H9 (cell line): Measurements from ENCODE around the gene C1QA. TPM values are rescaled to one million over a fixed set of nuclear protein-coding genes. Genes with fewer than 3 reads are reported as not detected.

ENCODE experiments used
- DNase-seq: peaks from one replicate; pipeline ENCODE4 v3.0.0-alpha.2; 2017
- H2AFZ ChIP-seq: one replicate; pipeline ENCODE4 v1.6.1; 2013; ENCODE audit warnings: mild to moderate bottlenecking, low read length, control low read depth, moderate library complexity
- H2AK5ac ChIP-seq: 2 replicates; pipeline ENCODE4 v1.6.1; 2013; ENCODE audit warnings: low read length, control low read depth, mixed read lengths; ENCODE audit not compliant: insufficient read length
- H2BK120ac ChIP-seq: one replicate; pipeline ENCODE4 v1.6.1; 2013; ENCODE audit warnings: low read depth, mild to moderate bottlenecking, low read length, control low read depth, inconsistent platforms; ENCODE audit not compliant: poor library complexity, severe bottlenecking
- H2BK12ac ChIP-seq: 2 replicates; pipeline ENCODE4 v1.6.1; 2013; ENCODE audit warnings: low read length, control low read depth, mixed read lengths, low read depth; ENCODE audit not compliant: insufficient read length
- H2BK15ac ChIP-seq: 2 replicates; pipeline ENCODE4 v1.6.1; 2013; ENCODE audit warnings: low read depth, low read length, control low read depth
- H2BK20ac ChIP-seq: one replicate; pipeline ENCODE4 v1.6.1; 2013; ENCODE audit warnings: low read depth, mild to moderate bottlenecking, low read length, control low read depth, inconsistent platforms; ENCODE audit not compliant: poor library complexity, severe bottlenecking
- H2BK5ac ChIP-seq: 2 replicates; pipeline ENCODE4 v1.6.1; 2013; ENCODE audit warnings: low read length, control low read depth, mixed read lengths; ENCODE audit not compliant: insufficient read length
- H3K14ac ChIP-seq: 2 replicates; pipeline ENCODE4 v1.6.1; 2013; ENCODE audit warnings: low read length, control low read depth; ENCODE audit not compliant: insufficient read depth
- H3K18ac ChIP-seq: 2 replicates; pipeline ENCODE4 v1.6.1; 2013; ENCODE audit warnings: low read depth, mild to moderate bottlenecking, mixed read lengths, low read length, control low read depth; ENCODE audit not compliant: insufficient read length
- H3K23ac ChIP-seq: 2 replicates; pipeline ENCODE4 v1.6.1; 2013; ENCODE audit warnings: low read length, control low read depth, mixed read lengths, low read depth; ENCODE audit not compliant: insufficient read length
- H3K23me2 ChIP-seq: 2 replicates; pipeline ENCODE4 v1.6.1; 2013; ENCODE audit warnings: low read depth, mild to moderate bottlenecking, mixed read lengths, low read length, control low read depth; ENCODE audit not compliant: insufficient read length, poor library complexity, severe bottlenecking
- H3K27ac ChIP-seq: 2 replicates; pipeline ENCODE4 v1.5.1; 2013; ENCODE audit warnings: low read length, control low read depth, mixed read lengths, low read depth; ENCODE audit not compliant: insufficient read length
- H3K27me3 ChIP-seq: 2 replicates; pipeline ENCODE4 v1.6.1; 2013; ENCODE audit warnings: low read length, control low read depth, inconsistent platforms; ENCODE audit not compliant: insufficient read depth
- H3K4ac ChIP-seq: 2 replicates; pipeline ENCODE4 v1.6.1; 2013; ENCODE audit warnings: low read depth, mild to moderate bottlenecking, control low read depth, inconsistent platforms, low read length, moderate library complexity
- H3K4me1 ChIP-seq: 2 replicates; pipeline ENCODE4 v1.6.1; 2013; ENCODE audit warnings: low read length, control low read depth, inconsistent platforms; ENCODE audit not compliant: insufficient read depth
- H3K4me2 ChIP-seq: 2 replicates; pipeline ENCODE4 v1.6.1; 2013; ENCODE audit warnings: low read length, control low read depth, mixed read lengths; ENCODE audit not compliant: insufficient read length, insufficient read depth
- H3K56ac ChIP-seq: 2 replicates; pipeline ENCODE4 v1.6.1; 2013; ENCODE audit warnings: low read depth, mild to moderate bottlenecking, mixed read lengths, low read length, control low read depth; ENCODE audit not compliant: insufficient read length
- H3K79me1 ChIP-seq: 2 replicates; pipeline ENCODE4 v1.6.1; 2013; ENCODE audit warnings: low read depth, mild to moderate bottlenecking, moderate library complexity, low read length, control low read depth, inconsistent platforms; ENCODE audit not compliant: insufficient read depth, poor library complexity, severe bottlenecking
- H3K79me2 ChIP-seq: 2 replicates; pipeline ENCODE4 v1.6.1; 2013; ENCODE audit warnings: low read length, control low read depth, inconsistent platforms; ENCODE audit not compliant: insufficient read depth
- H3K9ac ChIP-seq: 2 replicates; pipeline ENCODE4 v1.6.1; 2013; ENCODE audit warnings: low read length, control low read depth, mixed read lengths; ENCODE audit not compliant: insufficient read length; ENCODE audit errors: extremely low read depth
- H3K9me3 ChIP-seq: one replicate; pipeline ENCODE4 v1.6.1; 2013; ENCODE audit warnings: low read depth, low read length, inconsistent platforms; ENCODE audit not compliant: control insufficient read depth
- H3T11ph ChIP-seq: one replicate; pipeline ENCODE4 v1.6.1; 2013; ENCODE audit warnings: mild to moderate bottlenecking, low read length, control low read depth, inconsistent platforms
- H4K20me1 ChIP-seq: one replicate; pipeline ENCODE4 v1.6.1; 2013; ENCODE audit not compliant: control insufficient read depth, insufficient read length, insufficient read depth
- H4K5ac ChIP-seq: 2 replicates; pipeline ENCODE4 v1.6.1; 2013; ENCODE audit warnings: low read depth, mild to moderate bottlenecking, mixed read lengths, low read length, control low read depth; ENCODE audit not compliant: insufficient read length
- H4K8ac ChIP-seq: replicated peaks from 2 replicates; pipeline ENCODE4 v1.6.1; 2013; ENCODE audit warnings: low read length, control low read depth, mixed read lengths, low read depth; ENCODE audit not compliant: insufficient read length
- H4K91ac ChIP-seq: 2 replicates; pipeline ENCODE4 v1.6.1; 2013; ENCODE audit warnings: low read depth, mild to moderate bottlenecking, moderate library complexity, mixed read lengths, low read length, control low read depth; ENCODE audit not compliant: insufficient read length
- H3K27ac Mint-ChIP-seq, 3 experiments: 2 replicates in 2 of 3; 3 replicates in 1 of 3; pipeline ENCODE4 v1.8.0; 2020 to 2021; ENCODE audit warnings: mixed read lengths in 3 of 3, mild to moderate bottlenecking in 1 of 3, moderate library complexity in 1 of 3
- H3K27me3 Mint-ChIP-seq: 2 replicates; pipeline ENCODE4 v1.8.0; 2021; ENCODE audit warnings: low read depth, mild to moderate bottlenecking, moderate library complexity, mixed read lengths
- H3K36me3 Mint-ChIP-seq, 3 experiments: 2 replicates in 2 of 3; 3 replicates in 1 of 3; pipeline ENCODE4 v1.8.0; 2020 to 2021; ENCODE audit warnings: low read depth in 3 of 3, mixed read lengths in 3 of 3; ENCODE audit not compliant: insufficient read depth in 1 of 3
- H3K4me1 Mint-ChIP-seq, 2 experiments: 2 replicates each; pipeline ENCODE4 v1.8.0; 2020; ENCODE audit warnings: mixed read lengths in 2 of 2
- H3K4me3 Mint-ChIP-seq, 2 experiments: 2 replicates in 1 of 2; 3 replicates in 1 of 2; pipeline ENCODE4 v1.8.0; 2020 to 2021; ENCODE audit warnings: mild to moderate bottlenecking in 2 of 2, mixed read lengths in 2 of 2, moderate library complexity in 1 of 2
- H3K9me3 Mint-ChIP-seq, 2 experiments: 2 replicates in 1 of 2; 3 replicates in 1 of 2; pipeline ENCODE4 v1.8.0; 2020; ENCODE audit warnings: mild to moderate bottlenecking in 2 of 2, mixed read lengths in 2 of 2, moderate library complexity in 1 of 2
- WGBS: extraction: QIAGEN DNeasy Blood & Tissue Kit; methylation state at CpG from one replicate; pipeline ENCODE4 v1.1.7; 2013; ENCODE audit warnings: missing lambda C conversion rate, low lambda C conversion rate, mixed read lengths; ENCODE audit not compliant: insufficient read length; ENCODE audit errors: extremely low coverage; 5-methylcytosine and 5-hydroxymethylcytosine counted together
- total RNA-seq: library from RNA; stranded (reverse); gene quantifications from 2 replicates; pipeline ENCODE4 v1.2.1, GENCODE V29; 2021
- TF ChIP-seq, protein P1 (sequence below): fragments of 200-600 bp; sonication (generic); conservative IDR thresholded peaks from 3 replicates; pipeline ENCODE4 v1.8.0; 2021; ENCODE audit warnings: antibody characterized with exemption, mild to moderate bottlenecking

C1QA gene
- total RNA-seq, 1 experiment from 2014 or later, result not detected

GRCh38 chr1:22591576-22591975 lies 44.9 kb upstream of the C1QA start:
- Histone ChIP-seq H2BK12ac (no peak overlapping the region), H3K18ac (no peak overlapping the region), H3K14ac (no peak overlapping the region), H3K27ac (no peak overlapping the region), H3K4me2 (no peak overlapping the region), H4K91ac (no peak overlapping the region), H2BK120ac (no peak overlapping the region), H3K56ac (no peak overlapping the region), H3K9me3 (no peaks in the 10 kb centered on the region), H2AK5ac (no peak overlapping the region), H3K4ac (no peak overlapping the region), H2AFZ (no peak overlapping the region), H3K9ac (no peak overlapping the region), H3K4me1 (no peaks in the 10 kb centered on the region), H2BK15ac (no peak overlapping the region), H2BK5ac (no peak overlapping the region), H4K20me1 (no peaks in the 10 kb centered on the region), H3K23me2 (no peaks in the 10 kb centered on the region), H3K23ac (no peak overlapping the region), H4K8ac (no peak overlapping the region), H3K27me3 (no peaks in the 10 kb centered on the region), H4K5ac (no peak overlapping the region), H3K79me1 (no peaks in the 10 kb centered on the region), H3T11ph (no peak overlapping the region), H2BK20ac (no peak overlapping the region), H3K79me2 (no peaks in the 10 kb centered on the region)
- H3K4me1 Mint-ChIP-seq, result peaks cover 2 to 14% of the 10 kb centered on the region in 2 experiments; a peak in 3 of 4 replicates
- H3K36me3 Mint-ChIP-seq, result no peaks in the 10 kb centered on the region
- peaks cover 2% of the 10 kb centered on the region for H3K27me3 Mint-ChIP-seq
- no peak overlapping the region; a peak in 1 of 5 replicates for H3K4me3 Mint-ChIP-seq
- TF ChIP-seq, protein P1, sequence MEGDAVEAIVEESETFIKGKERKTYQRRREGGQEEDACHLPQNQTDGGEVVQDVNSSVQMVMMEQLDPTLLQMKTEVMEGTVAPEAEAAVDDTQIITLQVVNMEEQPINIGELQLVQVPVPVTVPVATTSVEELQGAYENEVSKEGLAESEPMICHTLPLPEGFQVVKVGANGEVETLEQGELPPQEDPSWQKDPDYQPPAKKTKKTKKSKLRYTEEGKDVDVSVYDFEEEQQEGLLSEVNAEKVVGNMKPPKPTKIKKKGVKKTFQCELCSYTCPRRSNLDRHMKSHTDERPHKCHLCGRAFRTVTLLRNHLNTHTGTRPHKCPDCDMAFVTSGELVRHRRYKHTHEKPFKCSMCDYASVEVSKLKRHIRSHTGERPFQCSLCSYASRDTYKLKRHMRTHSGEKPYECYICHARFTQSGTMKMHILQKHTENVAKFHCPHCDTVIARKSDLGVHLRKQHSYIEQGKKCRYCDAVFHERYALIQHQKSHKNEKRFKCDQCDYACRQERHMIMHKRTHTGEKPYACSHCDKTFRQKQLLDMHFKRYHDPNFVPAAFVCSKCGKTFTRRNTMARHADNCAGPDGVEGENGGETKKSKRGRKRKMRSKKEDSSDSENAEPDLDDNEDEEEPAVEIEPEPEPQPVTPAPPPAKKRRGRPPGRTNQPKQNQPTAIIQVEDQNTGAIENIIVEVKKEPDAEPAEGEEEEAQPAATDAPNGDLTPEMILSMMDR, result no peak
- no peak for DNase-seq
- H3K27ac Mint-ChIP-seq, result peak overlapping the region in 2 of 3 experiments; percentile 8 to 21; a peak in 2 of 7 replicates
- no CpG with 5 or more reads among the region's 8 CpGs for WGBS
- H3K9me3 Mint-ChIP-seq, result no peaks in the 10 kb centered on the region
